ENCODE measurements around the gene LCP2.
A peak's percentile ranks its signal among the peaks of the same experiment; 100 is the strongest.
"Not testable (repeated sequence)": the region's sequence is repeated elsewhere in the genome, so short reads cannot be mapped to it uniquely, and the experiment has no call there.

Gene LCP2

DNA sequence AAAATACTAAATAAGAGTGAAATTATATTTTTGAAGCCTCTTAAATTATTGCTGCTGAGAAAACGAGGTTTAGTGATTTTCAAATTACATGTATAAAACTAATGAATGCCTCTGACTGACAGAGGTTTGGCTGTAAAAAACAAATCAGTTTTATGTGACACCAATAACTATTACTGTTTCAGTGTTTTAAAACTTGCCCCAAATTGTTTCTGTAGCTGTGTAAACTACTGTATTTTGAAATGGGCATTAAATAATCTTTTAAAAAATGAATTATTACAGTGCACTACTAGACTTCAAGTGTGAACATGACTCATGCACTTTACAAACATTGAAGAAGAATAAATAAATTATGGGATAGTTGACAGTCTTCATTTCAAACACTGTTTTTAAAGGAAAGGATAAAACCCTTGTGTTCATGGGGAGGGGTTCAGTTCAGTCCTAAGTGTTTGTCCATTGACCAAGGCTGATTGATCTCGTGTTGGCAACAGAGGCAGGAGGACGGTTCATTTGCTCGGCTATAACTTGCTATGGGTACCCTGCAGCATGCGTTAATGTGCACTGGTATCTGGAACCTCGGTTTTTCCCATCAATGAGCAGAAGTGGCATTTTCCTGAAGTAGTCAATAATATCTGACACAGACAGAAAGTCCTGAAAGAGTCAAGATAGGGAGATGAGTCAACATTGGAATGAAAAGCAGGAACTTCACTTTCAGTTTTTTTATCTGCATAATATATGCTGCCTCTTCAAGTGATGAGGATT, 49.2 kb downstream of the LCP2 start:
- no peak for DNase-seq (ENCODE audit: low spot score)

DNA sequence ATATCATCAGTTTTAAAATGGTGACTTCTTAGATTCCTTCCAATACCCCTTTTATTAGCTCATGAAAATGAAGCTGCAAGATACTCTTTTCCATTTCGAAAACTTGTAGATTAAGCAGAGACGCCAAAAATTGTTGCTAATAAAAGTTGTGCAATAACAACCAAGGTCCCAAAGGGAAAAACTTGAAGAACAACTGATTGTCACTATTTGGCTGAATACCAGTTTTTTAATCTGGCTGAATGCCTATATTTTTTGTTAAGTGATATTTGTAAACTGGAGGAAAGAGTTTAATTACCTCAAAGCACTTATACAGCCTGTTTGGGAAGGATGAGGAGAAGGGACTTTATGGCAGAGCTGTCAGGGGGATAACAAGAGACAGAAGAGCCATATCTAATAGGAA, 50.2 kb downstream of the LCP2 start:
- no peak for DNase-seq (ENCODE audit: low spot score)

DNA sequence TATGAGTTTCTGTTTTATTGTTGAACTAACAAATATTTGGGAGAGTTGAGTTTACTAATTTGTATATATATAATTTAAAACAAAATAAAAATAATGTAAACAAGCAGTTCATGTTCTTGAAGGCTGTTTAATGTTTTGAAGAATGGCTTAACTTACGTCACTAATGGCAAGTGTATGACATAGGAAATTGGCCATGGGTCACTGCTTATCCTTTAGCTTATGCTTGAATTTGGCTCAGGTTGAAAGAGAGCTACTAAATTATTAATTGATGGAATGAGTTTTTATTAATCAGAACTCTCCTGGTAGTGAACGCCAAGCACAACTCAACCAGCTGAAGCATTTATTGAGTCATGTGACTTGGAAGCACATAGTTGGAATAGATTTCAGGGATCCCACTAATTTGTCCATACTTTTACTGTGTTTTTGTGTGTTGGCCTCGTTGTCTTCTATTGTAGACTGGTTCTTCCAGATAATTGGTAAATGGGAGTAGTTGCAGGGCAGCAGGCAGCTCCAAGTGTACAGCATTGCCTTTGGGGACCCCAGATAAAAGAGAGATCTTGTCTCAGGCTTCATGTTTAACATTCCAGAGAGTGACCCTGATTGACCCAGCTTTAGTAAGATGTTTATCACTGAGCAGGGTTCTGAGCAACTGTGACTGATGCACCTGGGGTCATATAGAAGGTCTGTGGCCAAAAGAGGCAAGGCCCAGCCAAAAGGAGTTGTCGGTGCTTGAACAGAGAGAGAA, 51.3 kb downstream of the LCP2 start:
- DNase-seq (ENCODE audit: low spot score) = no peak

DNA sequence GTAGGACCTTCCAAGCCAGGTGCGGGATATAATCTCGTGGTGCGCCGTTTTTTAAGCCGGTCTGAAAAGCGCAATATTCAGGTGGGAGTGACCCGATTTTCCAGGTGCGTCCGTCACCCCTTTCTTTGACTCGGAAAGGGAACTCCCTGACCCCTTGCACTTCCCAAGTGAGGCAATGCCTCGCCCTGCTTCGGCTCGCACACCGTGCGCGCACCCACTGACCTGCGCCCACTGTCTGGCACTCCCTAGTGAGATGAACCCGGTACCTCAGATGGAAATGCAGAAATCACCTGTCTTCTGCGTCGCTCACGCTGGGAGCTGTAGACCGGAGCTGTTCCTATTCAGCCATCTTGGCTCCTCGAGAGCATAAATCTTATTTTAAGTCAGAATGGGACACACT, 52.1 kb downstream of the LCP2 start:
- not testable (repeated sequence) for DNase-seq (ENCODE audit: low spot score)

DNA sequence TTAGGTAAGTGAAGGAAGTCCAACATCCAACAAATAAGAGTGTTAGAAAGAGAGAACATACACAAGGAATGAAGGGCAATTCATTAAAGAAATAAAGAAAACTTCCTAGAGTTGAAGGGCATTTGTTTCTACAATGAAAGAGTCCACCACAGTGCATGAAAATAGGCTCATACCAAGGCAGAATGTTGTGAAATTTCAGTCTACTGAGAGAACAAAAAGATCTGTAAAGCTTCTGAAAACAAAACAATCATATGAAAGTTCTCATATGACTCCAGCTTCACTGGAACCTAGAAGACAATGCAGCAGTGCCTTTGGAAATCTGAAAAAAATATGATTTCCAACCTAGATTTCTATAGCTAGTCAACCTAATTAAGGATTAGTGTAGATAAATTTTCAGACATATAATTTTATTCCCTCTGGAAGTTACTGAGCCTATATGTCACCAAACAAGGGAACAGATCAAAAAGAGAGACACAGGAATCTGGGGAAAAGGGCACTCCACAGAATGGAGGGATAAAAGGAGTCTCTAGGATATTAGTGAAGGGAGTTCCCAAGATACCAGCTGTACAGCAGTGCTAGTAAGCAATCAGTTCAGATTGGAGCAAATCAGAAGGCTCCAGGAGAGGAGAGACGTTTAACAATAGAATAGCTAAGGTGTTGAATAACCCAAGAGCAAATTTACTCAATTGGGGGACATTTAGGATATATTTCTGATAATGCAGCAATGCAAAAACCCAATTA, 59.0 kb downstream of the LCP2 start:
- DNase-seq (ENCODE audit: low spot score) = no peak

DNA sequence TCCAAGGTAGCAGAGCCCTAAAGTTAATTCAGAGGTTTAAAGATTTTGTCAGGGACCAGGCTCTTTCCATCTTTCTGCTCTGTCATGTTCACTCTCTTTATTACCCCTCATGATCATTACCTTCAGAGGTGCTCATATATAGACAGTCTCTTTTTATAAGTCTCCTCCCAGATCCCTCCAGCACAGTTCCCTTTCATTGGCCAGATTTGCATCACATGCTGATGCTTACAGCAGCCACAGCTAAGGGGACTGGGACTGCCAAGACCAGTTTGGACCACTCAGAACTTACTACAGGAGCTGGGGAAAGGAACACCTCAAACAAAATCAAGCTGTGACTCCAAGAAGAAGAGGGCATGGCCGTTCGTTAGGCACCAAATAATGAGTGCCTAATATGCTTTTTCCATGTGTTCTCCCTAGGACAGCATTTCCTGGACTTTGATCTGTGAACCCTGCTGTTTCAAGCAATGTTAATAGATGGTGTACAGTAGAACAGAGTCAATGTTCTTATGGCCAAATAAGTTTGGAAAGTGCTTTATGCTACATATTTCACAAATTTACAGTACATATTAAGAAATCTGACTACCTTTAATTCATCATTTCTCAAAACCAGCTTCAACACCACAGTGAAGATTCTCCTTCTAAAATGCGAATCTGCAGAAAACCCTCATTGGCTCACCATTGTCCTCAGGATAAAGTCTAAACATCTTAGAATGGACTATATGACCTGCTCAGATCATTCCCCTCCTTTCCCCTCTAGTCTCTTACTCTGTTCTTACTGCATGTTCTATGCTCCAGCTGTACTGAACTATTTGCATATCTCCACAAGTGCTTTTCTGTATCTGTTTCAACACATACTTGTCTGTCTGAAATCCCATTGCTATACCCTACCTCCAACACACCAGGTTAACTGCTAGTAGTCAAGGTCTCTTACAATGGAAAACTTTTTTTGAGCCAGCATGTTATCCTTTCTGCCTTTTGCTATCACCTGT, 61.4 kb downstream of the LCP2 start:
- DNase-seq (ENCODE audit: low spot score) = no peak

DNA sequence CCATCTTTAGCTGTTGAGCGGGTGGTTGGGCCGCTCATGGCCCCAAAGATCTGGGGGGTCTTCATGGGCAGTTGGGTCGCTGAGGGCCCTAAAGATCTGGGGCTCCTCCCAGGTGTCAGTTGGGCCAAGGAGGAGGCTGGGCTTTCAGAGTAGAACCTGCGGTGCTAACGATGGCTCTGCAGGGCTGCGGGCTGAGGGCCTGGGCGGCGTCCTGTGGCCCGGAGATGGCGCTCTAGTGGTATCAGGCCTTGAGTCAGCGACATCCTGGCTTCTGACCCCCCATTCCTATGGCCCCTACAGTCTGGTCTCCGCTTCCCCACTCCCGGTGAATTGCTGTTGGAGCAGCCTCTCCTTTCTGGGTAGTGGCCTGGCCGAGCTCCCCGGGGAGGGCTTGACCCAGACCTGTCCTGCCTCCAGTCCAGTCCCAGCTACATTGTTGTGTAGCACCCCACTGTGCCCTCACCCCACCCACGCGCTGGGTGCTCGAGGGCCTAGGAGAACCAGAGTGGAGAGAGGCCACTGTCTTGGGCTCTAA, 64.2 kb downstream of the LCP2 start:
- no peak for DNase-seq (ENCODE audit: low spot score)

DNA sequence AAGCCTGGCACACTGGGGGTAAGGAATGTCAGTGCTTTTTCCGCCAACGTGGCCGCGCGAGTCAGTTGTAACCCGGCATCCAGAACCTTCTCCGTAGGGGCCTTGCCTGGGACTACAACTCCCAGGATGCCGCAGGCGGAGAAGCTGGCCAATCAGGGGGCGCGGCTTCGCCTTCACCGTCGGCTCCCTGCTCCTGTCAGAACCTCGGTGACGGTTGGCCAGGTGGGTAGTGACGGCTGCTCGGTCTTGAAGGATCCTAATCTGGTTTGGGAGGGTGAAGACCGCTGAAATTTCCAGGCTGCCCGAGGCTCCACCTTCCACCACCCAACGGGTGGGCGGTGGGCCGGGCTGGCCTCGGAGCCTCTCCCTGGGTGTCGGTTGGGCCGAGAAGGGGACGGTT, 64.8 kb downstream of the LCP2 start, which contains the start of gene C5orf58:
C5orf58 (plus strand) TSS at position 200 of the 400 bp plus-strand sequence. CDS start 1,992 bp downstream, outside the sequence.
- no peak for DNase-seq (ENCODE audit: low spot score)

DNA sequence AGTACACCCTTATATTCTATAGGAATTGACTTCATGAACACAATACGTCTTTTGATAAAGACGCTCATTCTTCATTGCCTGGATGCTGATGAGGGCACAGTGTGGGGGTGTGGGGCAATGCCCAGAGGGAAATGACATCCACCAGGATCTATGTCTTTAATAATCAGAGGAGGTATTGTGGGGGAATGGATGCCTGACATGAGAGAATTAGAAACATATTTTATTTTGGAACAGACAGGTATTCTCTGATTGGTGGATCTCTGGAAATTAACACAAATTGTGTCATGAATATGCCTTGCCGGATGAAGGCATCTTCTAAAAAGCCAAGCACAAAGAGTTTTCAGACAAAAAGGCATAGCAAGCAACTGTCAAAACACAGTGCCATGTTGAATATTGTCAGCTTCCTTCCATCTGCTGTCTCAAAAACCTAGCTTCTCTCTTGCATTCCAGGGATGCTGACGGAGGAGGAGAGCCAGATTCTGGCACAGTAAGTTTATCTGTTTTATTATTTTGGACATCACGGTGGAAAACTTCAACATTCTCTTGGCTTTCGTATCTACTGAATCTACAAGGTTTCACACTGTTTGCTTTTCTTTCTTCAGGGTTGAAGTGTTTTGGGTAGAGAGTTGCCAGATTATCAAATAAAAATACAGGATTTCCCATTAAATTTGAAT, 68.7 kb downstream of the LCP2 start:
- no peak for DNase-seq (ENCODE audit: low spot score)

DNA sequence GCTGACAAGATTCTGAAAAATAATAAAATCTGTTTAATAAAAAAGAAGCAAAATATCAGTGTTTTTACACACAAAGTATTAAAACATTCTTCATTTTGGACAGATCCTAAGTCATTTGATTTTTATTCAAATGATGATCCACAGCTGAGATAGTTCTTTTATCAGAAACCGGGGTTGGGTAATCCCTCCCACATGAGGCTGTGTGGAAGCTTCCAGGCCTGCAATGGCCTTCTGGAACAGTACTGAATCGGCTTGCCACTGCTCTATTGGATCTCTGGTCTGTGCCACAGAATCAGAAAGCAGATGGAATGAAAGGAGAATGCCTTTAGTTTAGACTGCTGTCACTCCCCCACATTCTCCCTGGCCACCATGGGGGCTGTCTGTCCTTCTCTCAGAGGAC, 70.9 kb downstream of the LCP2 start:
- no peak for DNase-seq (ENCODE audit: low spot score)

DNA sequence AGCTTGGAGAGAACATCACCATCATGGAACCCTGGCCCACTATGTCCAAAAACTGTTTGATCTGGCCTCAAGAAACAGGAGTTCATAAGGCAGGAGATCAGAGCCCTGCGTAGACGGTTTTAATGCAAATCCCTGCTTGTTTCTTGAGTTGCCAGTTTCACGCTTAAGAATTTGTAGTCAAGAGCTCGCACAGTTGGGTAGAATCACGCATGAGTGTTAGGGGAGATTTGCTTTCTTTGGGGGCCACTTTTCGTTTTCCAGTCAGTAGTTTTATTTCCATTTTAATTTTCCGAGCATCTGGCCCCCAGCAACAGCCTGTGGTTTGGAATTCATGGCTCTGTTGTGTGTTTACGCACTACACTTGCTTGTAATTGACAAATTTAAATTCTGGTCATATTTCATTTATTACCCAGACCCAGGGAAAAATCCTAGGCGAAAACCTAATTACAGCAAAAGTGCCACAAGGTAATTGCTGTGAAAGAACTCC, 71.4 kb downstream of the LCP2 start:
- DNase-seq (ENCODE audit: low spot score) = no peak

DNA sequence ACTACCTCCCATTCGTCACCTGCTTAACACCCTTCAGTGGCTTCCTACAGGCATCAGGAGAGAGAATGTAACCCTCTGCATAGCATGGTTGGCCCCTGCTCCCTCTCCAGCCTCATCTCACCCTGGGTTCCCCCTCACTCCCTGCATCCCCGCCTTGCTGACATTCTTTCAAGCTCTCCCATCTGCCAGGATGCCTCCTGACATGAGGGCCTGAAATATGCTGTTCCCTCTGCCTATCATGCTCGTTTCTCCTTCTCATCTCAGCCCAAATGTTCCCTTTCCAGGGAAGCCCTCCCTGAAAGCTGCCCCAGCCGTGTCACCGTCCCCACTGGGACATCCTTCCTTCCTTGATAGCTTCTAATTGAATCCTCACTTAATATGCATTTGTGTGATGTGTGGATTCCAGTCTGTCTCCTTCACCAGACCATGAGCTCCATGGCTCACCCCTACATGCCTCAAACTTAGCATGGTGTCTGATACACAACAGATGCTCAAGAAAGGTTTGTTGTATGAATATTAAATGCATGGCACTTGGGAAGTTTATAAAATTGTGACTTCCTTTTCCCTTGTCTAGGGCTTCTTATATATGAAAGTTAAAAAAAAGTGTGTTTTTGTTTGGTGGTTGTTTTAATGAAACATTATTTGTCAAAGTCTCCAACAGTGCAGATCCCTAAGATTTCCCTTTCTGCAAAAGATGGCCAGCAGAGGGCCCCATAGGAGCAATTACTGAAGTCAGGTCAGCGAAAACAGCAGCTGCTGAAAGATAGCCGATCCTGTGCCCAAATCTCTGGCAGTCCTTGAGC, 72.0 kb downstream of the LCP2 start:
- peak; percentile 84 for DNase-seq (ENCODE audit: low spot score)

DNA sequence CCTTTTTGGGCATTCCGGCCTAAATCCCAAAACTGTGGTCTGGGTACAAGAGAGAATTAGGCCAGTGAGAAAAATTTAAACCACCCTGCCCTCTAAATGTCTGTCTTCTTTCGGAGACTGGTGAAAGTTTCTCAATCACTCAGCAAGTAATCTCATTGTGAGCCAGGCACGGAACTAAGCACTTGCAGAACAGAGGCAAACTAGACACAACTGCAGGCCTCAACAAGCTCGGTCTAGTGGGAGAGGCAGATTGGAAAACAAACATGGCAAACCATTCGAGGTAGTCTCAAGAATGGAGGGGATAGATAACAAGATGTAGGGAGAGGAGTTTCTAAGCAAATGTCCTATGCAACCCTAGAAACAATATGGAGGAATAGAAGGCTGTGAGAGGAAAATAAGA, 73.7 kb downstream of the LCP2 start:
- no peak for DNase-seq (ENCODE audit: low spot score)

DNA sequence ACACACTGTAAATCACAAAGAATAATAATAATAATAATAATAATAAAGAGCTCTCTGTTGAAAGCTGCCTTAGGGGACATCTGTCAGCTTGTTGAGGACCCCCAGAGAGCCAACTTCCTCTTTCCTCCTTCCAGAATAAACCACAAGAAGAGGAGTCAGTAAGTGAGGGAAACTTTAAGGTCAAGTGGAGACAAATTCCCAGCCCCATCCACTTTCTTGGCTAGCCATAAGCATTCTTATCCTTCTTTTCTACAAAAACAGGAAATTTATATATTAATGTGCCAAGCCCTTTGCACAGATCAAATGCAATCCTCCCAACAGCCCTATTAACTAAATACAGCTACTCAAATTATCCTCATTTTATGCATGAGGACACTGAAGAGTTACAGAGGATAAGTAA, 74.2 kb downstream of the LCP2 start:
- no peak for DNase-seq (ENCODE audit: low spot score)

DNA sequence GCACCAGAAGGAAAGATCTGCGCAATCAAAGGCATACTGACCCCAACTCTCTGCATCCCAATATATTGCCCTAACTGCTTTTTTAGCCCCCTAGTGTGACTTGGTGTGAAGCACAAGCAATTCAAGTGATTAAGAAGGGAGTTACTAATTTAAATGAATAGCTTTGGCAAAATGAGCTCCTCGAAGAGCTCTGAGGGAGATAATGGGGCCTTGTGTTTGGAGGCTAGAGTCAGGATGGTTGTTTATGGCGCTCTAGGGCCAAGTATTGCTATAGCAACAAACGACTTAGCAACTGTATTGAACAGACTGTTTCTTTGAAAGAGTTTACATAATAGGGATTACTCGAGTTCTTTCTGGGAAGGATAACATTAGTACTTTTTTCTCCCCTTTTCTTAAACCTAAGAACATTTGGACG, 76.2 kb downstream of the LCP2 start:
- DNase-seq (ENCODE audit: low spot score) = no peak

DNA sequence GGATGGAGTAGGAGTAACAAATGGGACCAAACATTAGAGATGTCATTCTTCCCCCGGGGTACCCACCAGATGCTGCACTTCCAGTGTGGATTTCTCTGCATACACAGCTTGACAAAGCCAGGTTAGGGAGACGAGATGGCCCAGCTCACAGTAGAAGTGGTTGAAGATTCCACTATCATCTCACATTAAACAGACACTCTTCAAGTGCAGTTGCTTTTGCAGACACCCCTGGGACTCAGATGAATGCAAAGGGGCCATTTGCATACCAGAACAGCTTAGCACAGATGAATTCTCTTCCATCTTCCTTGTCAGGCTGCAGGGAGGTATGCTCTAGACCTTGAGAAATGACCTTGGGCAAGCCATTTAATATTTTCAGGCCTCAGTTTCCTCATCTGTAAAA, 77.4 kb downstream of the LCP2 start:
- DNase-seq (ENCODE audit: low spot score) = no peak

DNA sequence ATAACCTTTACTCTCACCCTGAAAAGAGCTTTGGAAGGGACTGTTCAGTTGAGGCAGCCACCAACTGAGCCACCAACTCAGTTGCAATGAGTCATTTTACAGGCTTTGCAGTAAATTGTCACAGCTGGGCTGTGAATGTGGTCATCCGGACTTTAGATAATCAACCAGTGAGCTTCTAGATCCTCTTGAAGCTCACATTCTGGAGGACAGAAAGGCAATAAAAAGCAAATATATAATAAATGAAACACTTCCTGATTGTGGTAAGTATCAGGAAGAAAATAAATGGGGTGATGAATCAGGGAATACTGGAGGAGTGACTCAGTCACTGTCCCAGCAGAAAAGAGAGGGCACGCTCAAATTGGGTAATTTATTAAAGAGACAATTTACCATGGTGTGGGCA, 78.0 kb downstream of the LCP2 start:
- DNase-seq (ENCODE audit: low spot score) = no peak

DNA sequence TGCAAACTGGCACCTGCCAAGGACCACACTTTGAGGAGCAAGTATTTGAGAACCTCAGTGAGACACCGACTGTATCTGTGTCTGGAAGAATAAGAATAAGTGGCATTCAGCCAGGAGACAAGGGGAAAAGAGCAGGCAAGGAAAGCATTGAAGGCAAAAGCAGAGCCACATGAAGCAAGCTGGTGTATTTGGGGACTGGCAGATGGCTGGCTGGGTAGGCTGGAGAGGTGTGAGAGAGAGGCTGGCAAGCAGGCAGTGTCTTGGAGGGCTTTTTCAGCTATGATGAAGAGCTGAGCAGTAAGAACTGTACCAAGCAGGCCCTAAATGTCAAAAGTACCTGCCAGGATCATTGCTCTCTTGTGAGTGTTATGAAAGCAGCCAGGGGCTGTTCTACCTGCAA, 78.9 kb downstream of the LCP2 start:
- DNase-seq (ENCODE audit: low spot score) = no peak

DNA sequence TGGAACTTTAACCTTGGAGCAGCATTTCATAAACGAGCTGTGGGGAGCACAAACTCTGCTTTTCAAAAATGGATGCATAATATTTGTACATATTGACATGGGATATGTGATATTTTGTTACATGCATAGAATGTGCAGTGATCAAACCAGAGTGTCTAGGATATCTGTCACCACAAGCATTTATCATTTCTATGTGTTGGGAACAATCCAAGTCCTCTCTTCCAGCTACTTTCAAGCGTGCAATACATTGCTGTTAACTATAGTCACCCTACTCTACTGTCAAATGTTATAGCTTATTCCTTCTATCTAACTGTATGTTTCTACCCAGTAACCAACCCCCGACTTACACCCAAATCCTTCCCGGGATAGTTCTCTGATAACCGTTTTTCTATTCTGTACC, 79.7 kb downstream of the LCP2 start:
- DNase-seq (ENCODE audit: low spot score) = no peak
